ENCODE measurements around the gene WWTR1.

WWTR1 gene

DNA sequence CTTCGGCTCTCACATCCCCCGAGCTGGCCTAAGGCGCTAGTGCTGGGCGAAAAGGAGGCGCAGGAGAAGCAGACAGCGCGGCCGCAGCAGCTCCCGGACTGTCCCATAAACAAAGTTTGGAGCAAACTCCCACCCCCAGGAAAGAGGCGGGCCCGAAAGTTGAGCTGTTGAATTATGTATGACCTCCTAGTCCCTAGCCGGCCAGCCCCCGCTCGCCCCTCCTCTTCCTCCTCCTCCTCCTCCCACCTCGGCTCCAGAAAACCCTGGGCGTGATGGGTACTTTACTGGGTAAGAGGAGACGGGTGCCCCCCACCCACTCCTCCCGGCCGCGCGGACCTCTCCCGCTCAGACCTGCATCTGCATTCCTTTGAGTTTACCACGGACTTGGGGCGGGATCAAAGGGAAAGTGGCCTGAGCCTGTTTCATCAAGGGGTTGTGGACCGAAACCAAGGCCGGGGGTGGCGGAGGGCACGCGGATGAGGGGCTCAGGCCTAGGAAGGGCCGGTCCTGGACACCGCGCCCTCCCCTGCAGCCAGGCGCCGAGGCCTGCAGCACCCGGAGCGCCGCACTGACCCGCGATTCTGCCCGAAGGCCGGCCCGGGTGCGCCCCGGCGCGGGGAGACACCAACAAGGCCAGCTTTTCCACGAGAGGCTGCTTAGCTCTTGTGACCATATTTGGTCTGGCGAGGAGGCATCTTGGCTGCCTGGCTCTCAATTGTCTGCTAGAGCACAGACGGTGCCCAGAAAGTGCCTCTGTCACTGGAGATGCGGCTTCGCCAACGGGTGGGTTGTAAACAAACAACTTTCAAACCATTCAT, at the start of gene WWTR1:
WWTR1 (minus strand) TSS at position 100 of the 818 bp plus-strand sequence. CDS start 719 bp downstream, outside the sequence.
- DNase-seq = no peak

DNA sequence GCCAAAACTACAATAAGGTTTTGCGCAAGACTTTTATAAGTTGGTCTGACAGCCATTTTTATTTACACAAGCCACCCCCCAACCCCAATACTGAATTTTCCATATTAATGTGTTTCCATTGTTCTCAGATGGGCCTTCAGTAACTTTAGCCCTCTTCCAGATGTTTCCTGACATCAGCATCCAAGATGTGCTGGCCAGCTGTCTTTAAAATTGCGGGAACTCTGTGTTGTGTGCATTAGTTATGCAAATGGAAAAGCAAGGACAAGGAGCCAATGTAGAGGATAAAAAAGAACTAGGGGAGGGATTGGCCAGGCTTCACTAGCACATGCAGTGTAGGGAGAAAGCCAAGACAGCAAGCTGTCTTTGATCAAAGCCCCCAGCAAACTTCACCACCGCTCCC, 49.1 kb upstream of the WWTR1 start:
- no peak for DNase-seq

DNA sequence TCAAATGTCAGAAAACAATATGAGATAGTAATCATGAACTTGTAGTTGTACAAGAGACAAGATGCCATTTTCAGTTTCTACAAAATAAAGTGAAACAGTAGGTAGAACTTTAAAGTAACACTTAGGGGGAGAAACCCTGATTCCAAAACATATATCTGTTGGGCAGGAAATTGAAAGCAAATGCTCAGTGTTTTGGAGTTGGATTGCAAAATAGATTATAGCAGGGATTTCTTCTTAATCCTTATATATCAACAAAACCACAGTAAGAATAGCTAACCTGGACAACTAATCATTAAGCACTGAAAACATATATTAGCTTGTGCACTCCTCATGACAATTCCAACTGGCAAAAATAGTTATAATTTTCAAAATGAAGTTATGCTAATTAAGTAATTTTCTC, 47.6 kb upstream of the WWTR1 start:
- DNase-seq = no peak

DNA sequence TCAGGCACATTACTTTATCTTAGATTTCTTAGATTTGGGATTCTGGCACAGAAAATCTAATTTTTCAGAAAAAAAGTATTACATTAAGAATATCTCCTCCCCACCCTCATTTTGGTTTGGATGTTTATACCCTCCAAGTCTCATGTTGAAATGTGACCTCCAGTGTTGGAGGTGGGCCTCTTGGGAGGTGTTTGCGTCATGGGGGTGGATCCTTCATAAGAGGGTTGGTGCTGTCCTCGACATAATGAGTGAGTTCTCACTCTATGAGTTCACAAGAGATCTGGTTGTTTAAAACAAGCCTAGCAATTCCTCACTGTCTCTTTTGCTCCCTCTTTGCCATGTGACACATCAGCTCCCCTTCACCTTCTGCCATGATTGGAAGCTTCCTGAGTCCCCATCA, 45.6 kb upstream of the WWTR1 start:
- DNase-seq = no peak

GRCh38 chr3:149702691-149703441, 45.0 kb upstream of the WWTR1 start:
- DNase-seq = no peak

- no peak for DNase-seq
Observed at GRCh38 chr3:149701977-149702350, 44.1 kb upstream of the WWTR1 start.

DNA sequence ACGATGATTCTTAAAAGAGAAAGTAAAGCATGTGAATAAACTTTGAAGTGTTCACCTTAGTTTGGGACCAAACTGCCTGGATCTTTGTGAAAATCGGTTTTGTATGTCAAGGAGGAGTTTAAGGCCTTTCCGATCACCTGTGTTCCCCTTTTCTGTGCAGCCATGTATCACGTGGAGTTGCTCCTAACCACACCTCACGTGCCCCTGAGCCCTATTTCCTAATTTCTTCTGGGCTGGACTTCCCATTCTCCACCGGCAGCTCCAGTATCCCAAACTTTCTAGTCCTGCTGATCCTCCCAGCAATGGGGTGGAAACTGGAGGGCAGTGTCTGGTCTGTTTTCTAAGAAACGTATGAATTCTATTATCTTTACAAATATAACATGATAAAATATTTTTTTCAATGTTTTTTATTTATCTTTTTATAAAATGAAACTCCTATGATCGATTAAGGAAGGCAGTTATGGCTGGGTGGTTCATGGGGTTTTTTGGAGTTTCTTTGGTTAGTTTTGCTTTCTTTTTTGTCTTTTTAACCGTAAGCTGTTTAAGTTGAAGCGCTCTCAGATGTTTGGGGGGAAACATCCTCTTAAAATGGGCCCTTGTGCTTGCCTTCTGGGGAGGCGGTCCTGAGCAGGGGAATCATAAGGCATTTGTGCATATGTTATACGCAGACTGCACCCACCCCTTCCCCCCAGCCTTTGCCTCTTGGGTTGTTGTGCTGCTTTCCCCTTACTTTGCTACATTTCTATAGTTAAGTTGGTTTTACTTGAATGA, 43.6 kb upstream of the WWTR1 start:
- no peak for DNase-seq

DNA sequence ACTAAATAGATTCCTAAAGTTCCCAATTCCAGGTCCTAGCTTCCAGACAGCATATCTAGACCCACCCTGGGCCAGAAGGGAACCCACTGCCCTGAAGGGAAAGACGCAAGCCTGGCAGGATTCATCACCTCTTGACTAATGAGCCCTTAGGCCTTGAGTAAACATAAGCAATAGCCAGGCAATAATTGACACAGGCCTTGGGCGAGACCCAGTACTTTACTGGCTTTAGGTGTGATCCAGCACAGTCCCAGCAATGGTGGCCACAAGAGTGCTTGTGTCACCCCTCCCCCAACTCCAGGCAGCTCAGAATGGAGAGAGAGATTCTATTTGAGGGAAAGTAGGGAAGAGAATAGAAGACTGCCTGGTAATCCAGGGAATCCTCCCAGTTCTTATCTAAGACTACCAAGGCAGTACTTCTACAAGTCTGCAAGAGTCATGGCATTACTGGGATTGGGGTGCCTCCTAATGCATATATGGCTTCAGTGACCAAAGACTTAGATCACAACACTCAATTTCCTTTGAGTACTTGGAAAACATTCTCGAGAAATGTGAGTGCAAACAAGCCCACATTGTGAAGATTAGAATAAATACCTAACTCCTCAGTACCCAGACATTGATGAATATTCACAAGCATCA, 30.4 kb upstream of the WWTR1 start:
- no peak for DNase-seq

DNA sequence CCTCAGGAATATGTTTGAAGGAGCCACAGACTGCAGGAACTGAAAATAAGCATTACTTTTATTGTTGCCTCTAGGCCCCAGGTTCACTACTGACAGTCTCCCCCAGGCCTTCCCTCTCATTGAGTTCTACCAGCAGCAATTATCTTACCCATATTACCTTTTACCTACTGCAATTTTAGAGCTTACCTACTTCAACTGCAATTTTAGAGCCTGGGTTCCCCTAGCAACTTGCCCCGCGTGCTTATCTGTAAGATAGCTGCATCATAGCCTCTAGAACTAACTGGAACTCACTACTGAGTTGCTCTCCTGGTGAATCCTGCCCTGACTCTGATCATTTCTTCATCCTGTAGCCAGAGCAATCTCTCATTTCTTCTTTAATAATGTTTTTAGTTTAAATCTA, 29.2 kb upstream of the WWTR1 start:
- DNase-seq = no peak

DNA sequence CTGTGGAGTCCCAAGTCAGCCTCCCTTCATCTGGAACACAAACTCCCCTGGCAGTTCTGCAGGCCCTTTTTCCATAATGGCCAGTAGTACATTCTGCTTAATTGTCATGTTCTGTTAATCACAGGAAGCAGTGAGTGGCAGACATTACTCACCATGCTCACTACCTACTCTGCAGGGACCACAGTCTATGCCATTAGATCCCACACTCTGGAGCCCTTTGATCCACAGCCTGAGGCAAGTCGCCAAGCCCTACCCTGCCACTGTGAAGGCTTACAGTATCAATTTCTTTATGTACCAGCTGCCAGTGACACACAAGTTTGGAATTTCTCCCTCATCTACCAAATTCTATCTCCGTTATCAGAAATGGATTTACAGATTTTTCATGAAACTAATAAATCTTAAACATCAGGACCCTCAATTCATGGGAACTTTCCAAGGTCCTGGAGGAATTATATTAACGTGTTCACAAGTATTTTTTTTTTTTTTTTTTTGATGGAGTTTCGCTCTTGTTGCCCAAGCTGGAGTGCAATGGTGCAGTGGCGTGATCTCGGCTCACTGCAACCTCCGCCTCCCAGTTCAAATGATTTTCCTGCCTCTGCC, 20.6 kb upstream of the WWTR1 start:
- DNase-seq = no peak

DNA sequence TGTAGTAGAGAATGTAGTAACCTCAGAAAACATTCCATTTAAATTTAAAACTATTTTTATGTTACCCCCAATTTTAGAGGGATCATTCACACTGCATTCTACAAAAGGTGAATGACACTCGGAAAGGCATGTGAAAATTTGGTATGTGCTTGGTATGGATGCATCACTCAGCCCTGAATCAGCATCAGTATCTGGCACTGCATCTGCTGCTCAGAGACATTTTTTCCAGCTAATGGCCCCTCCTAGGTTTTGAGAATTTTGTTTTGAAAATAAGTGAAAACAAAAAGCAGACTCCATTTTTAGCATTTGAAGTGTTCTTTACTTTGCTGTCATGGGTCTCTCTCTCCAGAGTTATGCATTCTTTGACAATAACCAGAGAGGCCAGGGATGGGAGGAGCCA, 15.6 kb upstream of the WWTR1 start:
- DNase-seq = no peak

GRCh38 chr3:149670742-149671492, 13.1 kb upstream of the WWTR1 start:
- DNase-seq = no peak

DNA sequence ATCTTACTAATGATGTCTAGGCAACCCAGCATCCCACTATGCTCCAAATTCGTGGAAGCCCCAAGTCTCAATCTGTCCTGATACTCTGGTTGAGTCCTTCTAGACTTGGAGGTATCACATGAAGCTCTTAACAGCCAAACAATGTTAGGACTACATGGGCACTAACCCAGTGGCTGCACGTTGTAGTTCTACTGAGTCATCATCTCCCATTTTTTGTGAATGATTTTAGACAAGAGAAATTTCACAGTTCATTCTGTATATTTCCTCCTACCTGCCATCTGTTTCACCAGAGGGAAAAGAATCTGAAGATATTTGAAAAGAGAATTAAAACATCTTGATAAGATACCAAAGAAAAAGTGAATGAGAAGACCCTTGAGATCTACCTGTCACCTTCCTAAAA, 9.8 kb upstream of the WWTR1 start:
- no peak for DNase-seq

DNA sequence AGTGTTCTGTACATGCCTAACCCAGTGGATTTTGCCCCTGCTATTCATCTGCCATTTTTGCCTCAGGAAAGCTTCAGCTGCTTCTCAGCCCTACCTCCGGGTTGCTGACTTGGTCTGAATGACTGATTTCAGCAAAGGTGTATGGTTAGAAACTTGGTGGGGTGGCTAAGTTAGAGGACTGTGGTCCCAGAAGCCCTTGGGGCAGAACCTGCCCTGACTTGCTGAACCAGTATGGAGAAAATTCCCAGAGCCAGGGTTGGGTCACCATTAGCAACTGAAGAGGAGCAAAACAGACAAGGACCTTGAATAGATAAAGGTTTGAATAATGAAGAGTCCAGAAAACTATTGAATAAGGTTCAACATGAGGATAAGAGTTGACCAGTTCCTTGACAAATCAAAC, 6.1 kb upstream of the WWTR1 start:
- no peak for DNase-seq

- DNase-seq = no peak
Observed at GRCh38 chr3:149662240-149662887, 4.5 kb upstream of the WWTR1 start.

- DNase-seq = no peak
Observed at GRCh38 chr3:149660462-149660861, 2.6 kb upstream of the WWTR1 start.

DNA sequence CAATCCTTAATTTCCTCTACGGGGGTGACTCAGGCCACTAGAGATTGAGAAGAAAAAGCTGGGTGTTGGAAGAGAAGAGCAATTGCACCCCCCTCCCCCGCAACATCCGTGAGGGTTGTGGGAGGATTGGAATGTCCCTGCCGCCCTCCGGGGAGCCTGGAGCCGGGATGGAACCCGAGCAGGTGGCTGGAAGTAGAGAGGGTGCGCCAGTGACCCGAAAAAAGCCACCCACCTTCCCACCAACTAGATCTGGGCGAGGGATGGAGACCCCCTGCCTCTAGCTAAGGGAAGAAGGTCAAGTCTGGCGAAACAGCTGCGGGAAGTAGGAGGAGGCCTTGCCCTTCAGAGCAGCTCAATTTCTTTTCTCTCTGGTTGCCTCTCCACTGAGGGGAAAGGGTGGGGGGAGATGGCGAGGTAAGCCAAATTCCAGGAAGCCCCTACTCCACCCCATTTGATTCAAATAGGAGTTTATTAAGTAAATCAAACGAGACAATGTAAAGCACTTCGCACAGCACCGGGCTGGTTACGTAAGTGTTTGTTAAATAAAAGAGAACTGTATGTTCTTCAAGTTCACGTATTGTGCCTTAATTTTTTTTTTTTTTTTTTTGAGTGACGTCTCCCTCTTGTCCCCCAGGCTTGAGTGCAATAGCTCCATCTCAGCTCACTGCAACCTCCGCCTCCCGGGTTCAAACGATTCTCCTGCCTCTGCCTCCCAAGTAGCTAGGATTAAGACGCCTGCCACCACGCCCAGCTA, 1.1 kb upstream of the WWTR1 start:
- no peak for DNase-seq

DNA sequence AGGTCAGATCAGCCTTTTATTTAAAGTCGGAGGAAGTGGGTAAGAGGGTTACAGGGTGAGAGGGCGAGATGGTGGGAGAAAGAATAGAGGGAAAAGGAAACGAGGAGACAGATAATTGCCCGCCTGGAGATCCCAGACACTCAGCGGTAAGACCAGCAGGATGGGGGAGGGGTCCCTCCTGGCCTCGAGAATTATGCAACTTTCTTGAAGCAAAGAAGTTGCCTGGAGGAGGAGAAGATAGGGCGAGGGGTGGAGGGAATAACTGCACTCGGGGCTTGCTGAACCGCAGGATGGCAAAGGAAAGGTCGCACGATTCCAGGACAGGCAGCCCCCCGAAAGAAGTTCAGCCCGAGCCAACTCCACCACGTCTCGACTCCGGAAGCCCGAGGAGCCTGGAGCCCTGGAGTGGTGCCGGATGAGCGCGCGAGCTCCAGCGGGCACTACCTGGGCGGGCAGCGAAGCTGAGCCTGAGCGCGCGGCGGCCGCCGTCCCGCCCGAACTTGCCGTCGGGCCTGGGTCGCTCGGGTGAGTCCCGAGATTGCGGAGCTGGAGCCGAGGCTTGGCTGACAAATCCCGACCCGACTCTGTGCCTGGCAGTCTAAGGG, 402 bp downstream of the WWTR1 start:
- DNase-seq = no peak

DNA sequence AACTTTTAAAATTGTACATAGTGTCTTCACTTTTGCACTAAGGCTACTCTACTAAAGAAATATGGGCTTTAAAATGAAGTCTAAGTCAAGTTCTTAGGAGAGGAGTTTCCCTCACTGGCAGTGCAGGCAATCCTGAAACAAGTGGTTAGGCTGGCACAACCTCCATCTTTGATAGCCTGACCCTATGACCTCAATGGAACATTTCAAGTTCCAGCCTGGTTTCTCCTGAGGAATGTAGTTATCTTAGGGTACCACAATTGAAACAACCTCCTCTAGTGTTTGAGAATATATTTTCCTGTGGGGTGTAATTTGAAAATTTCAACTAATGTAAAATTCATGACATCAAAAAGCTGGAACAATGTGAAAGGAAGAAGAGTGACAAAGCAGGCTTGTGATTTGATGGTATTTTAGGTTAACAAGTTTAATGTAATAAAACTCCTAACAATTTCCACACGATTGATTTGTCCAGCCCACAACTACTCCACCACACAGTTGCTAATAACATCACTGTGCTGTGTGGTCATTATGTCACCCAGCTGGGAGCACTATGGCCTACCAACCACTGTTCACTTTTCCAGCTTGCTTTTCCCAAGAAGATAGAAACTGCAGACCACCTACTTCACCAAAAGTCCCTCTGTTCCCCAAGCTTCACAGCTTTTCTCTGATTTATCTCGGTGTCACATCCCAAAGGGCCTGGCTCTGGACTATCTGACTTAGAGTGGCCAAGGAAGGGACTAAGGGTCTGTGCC, 1.8 kb downstream of the WWTR1 start:
- DNase-seq = no peak

Measured in cerebellar nuclear complex (tissue), 1 donor.